GM12878 (cell line): ENCODE data around the gene ALDH1L1. TPM values are rescaled to one million over a fixed set of nuclear protein-coding genes. Genes with fewer than 3 reads are reported as not detected.
"Not testable (repeated sequence)": the region's sequence is repeated elsewhere in the genome, so short reads cannot be mapped to it uniquely, and the experiment has no call there.

Experiments used
- ATAC-seq: fragments of 200-7000 bp; cut with Tn5 transposase; 3 replicates; pipeline ENCODE4 v1.9.1; 2020; ENCODE audit warnings: mild to moderate bottlenecking, moderate library complexity
- BruUV-seq: library from RNA; stranded (reverse); fragments of 400-500 nt; replicated peaks from 2 replicates; lab custom pipeline; 2021; lab: Mats Ljungman, UMichigan
- CTCF ChIA-PET: fragments of 300-600 bp; sonication (Branson Sonifier 250); formaldehyde crosslinking; extraction: SDS; loops from one replicate; lab custom pipeline; 2021; ENCODE audit warnings: inconsistent platforms; lab: Yijun Ruan, JAX
- POLR2A ChIA-PET: fragments of 350-600 bp; formaldehyde crosslinking; extraction: SDS; loops from one replicate; lab custom pipeline; 2021; ENCODE audit warnings: inconsistent platforms; lab: Charles Lee
- RAD21 ChIA-PET: fragments of 300-600 bp; sonication (Branson Sonifier 250); formaldehyde crosslinking; loops from one replicate; lab custom pipeline; 2023; ENCODE audit warnings: antibody characterized with exemption; ENCODE audit not compliant: unreplicated experiment; lab: Charles Lee
- SMC1A ChIA-PET: fragments of 300-600 bp; sonication (Branson Sonifier 250); formaldehyde crosslinking; loops from one replicate; lab custom pipeline; 2023; ENCODE audit not compliant: unreplicated experiment, uncharacterized antibody; lab: Charles Lee
- DNase-seq: peaks from one replicate; pipeline ENCODE4 v3.0.0-alpha.2; 2011; ENCODE audit warnings: low read depth, low spot score
- FAIRE-seq: peaks from 3 replicates; lab custom pipeline; 2011; peaks lifted over from hg19 to GRCh38; lab: Jason Lieb, UNC
- H2AFZ ChIP-seq: 2 replicates; pipeline ENCODE4 v1.6.0; 2011; ENCODE audit warnings: low read depth, low read length, control low read depth; ENCODE audit not compliant: control insufficient read depth
- H3K27ac ChIP-seq: 2 replicates; pipeline ENCODE4 v1.5.1; 2011; ENCODE audit warnings: control low read depth; ENCODE audit not compliant: control insufficient read depth, insufficient read depth
- H3K27me3 ChIP-seq, 2 experiments: replicated peaks in 1 of 2; 2 replicates each; pipeline versions ENCODE4 v1.6.0 to v1.6.1; 2011; ENCODE audit warnings: low read length in 1 of 2; ENCODE audit not compliant: control insufficient read depth in 2 of 2, insufficient read depth in 2 of 2
- H3K36me3 ChIP-seq, 2 experiments: 2 replicates each; pipeline ENCODE4 v1.5.1; 2011; ENCODE audit warnings: low read length in 1 of 2; ENCODE audit not compliant: control insufficient read depth in 2 of 2, insufficient read depth in 2 of 2
- H3K4me1 ChIP-seq: 2 replicates; pipeline ENCODE4 v1.6.1; 2011; ENCODE audit warnings: mild to moderate bottlenecking, low read length, moderate library complexity, mixed read lengths; ENCODE audit not compliant: control insufficient read depth, insufficient read depth
- H3K4me2 ChIP-seq: 2 replicates; pipeline ENCODE4 v1.6.0; 2011; ENCODE audit warnings: control low read depth; ENCODE audit not compliant: control insufficient read depth, insufficient read depth
- H3K4me3 ChIP-seq: fragments of 200-600 bp; sonication (generic); 2 replicates; pipeline ENCODE4 v1.5.1; 2016
- H3K79me2 ChIP-seq: 2 replicates; pipeline ENCODE4 v1.6.0; 2011; ENCODE audit warnings: low read length; ENCODE audit not compliant: control insufficient read depth, insufficient read depth
- H3K9ac ChIP-seq: 2 replicates; pipeline ENCODE4 v1.8.0; 2011; ENCODE audit warnings: low read length, control low read depth, mixed read lengths; ENCODE audit not compliant: control insufficient read depth, insufficient read depth
- H3K9me3 ChIP-seq: replicated peaks from 3 replicates; pipeline ENCODE4 v1.5.1; 2011; ENCODE audit warnings: mild to moderate bottlenecking, low read length; ENCODE audit not compliant: control insufficient read depth, insufficient read depth
- H4K20me1 ChIP-seq: 2 replicates; pipeline ENCODE4 v1.6.0; 2011; ENCODE audit not compliant: control insufficient read depth, insufficient read depth
- KLF5 ChIP-seq: fragments of 450-650 bp; IDR thresholded peaks from 2 replicates; pipeline ENCODE4 v1.6.1; 2014; ENCODE audit warnings: mild to moderate bottlenecking; ENCODE audit not compliant: partially characterized antibody
- NBN ChIP-seq: fragments of 450-650 bp; IDR thresholded peaks from 2 replicates; pipeline ENCODE4 v1.6.1; 2016
- TCF12 ChIP-seq: IDR thresholded peaks from 2 replicates; pipeline ENCODE4 v1.6.1; 2011; ENCODE audit warnings: low read depth, mild to moderate bottlenecking, low read length
- YY1 ChIP-seq: IDR thresholded peaks from 2 replicates; pipeline ENCODE4 v1.6.1; 2011; ENCODE audit warnings: low read depth, mild to moderate bottlenecking, low read length
- WGBS: methylation state at CpG from one replicate; pipeline ENCODE4 v1.1.6; 2016; ENCODE audit warnings: low lambda C conversion rate; ENCODE audit not compliant: insufficient replicate concordance, insufficient coverage; ENCODE audit errors: missing lambda C conversion rate; 5-methylcytosine and 5-hydroxymethylcytosine counted together
- in situ Hi-C: fragments of 300-500 bp; cut with MboI; formaldehyde crosslinking; loops from 9 replicates; pipeline ENCODE4 v1.14.3; 2018; ENCODE audit warnings: mixed read lengths
- intact Hi-C: fragments of 100-400 bp; cut with micrococcal nuclease; formaldehyde crosslinking; loops from one replicate; pipeline ENCODE4 v1.14.2; 2022; ENCODE audit not compliant: unreplicated experiment
- polyA plus RNA-seq, 11 experiments: library from polyadenylated mRNA; depleted of rRNA in 4 of 11; unstranded in 6 of 11; stranded (reverse) in 5 of 11; fragments of >200 nt; fragmentation: Nextera tagmentation in 4 of 11; fragmentation: Illumina TruSeq in 1 of 11; extraction: Ambion mirVana in 4 of 11; extraction: Trizol in 1 of 11; gene quantifications; 1 replicate in 1 of 11; 2 replicates in 10 of 11; pipeline versions ENCODE4 v1.2.1 to v1.2.3, GENCODE V29; 2011 to 2016; ENCODE audit warnings: inconsistent platforms in 2 of 11, missing spikeins in 2 of 11, low read depth in 1 of 11
- total RNA-seq, 4 experiments: library from RNA; depleted of rRNA in 3 of 4; stranded (reverse); fragments of >200 nt in 3 of 4; fragmentation: Illumina TruSeq in 1 of 4; extraction: Trizol in 1 of 4; gene quantifications; 2 replicates each; pipeline versions ENCODE4 v1.2.1 to v1.2.3, GENCODE V29; 2013 to 2021

Gene ALDH1L1
- total and polyA plus RNA-seq, 10 of the 15 experiments (the other 5 are each of a cell fraction or from before 2014, with no cell fraction given), result 0.04 to 18.2 (median 0.45) TPM

GRCh38 chr3:126098391-126098858, 82.0 kb downstream of the ALDH1L1 start:
- POLR2A ChIA-PET, result no interaction called here
- TF ChIP-seq TCF12 (no peak), KLF5 (no peak)
- ATAC-seq (no peak), FAIRE-seq (no peak), DNase-seq (no peak)
- H3K79me2 ChIP-seq, result no peaks in the 10 kb centered on the region
- in situ Hi-C loops, result no loop called here
- H3K9me3 ChIP-seq, result peaks cover 7% of the 10 kb centered on the region; the same call in 2 of the 3 replicates
- peaks cover 10% of the 10 kb centered on the region; the same call in 1 of the 2 replicates for H3K4me1 ChIP-seq
- WGBS, result 29% methylated on average over 2 of the region's 2 CpGs
- H3K4me2 ChIP-seq, result no peak overlapping the region
- H3K27ac ChIP-seq, result no peak overlapping the region
- CTCF ChIA-PET, result interaction anchor here (0.5 kb wide), 1 partner anchor 745 kb away, joined by 3 read pairs; no protein-coding TSS in a partner anchor
- H3K27me3 ChIP-seq, result peaks cover 0 to 2% of the 10 kb centered on the region in 2 experiments; a peak in 1 of 4 replicates
- SMC1A ChIA-PET, result no interaction called here
- no peak overlapping the region for H2AFZ ChIP-seq
- intact Hi-C loops, result no loop called here
- H3K4me3 ChIP-seq, result no peak overlapping the region
- RAD21 ChIA-PET, result no interaction called here
- H3K9ac ChIP-seq, result no peak overlapping the region
- no TSS peak for BruUV-seq
- no peaks in the 10 kb centered on the region; the same call in 1 of the 2 replicates for H4K20me1 ChIP-seq
- H3K36me3 ChIP-seq, result no peaks in the 10 kb centered on the region

- ChIA-PET RAD21 (no interaction called here), POLR2A (no interaction called here), CTCF (no interaction called here), SMC1A (interaction anchor here (0.7 kb wide), 1 partner anchor 23 kb away, joined by 3 read pairs; no protein-coding TSS in a partner anchor)
- Histone ChIP-seq H3K4me2 (no peak overlapping the region), H3K9ac (no peak overlapping the region), H2AFZ (no peak overlapping the region), H3K27ac (no peak overlapping the region), H3K79me2 (no peaks in the 10 kb centered on the region), H3K36me3 (no peaks in the 10 kb centered on the region), H3K9me3 (peaks cover 7% of the 10 kb centered on the region; the same call in 2 of the 3 replicates), H3K4me3 (no peak overlapping the region), H3K4me1 (peaks cover 10% of the 10 kb centered on the region; the same call in 1 of the 2 replicates), H4K20me1 (no peaks in the 10 kb centered on the region; the same call in 1 of the 2 replicates), H3K27me3 (peaks cover 0 to 2% of the 10 kb centered on the region in 2 experiments; a peak in 1 of 4 replicates)
- ATAC-seq (no peak), FAIRE-seq (no peak), DNase-seq (no peak)
- no peak for TF ChIP-seq NBN
- TF ChIP-seq YY1, result no peak
- in situ Hi-C loops, result no loop called here
- no TSS peak for BruUV-seq
- intact Hi-C loops, result no loop called here
Observed at GRCh38 chr3:126097801-126098200, 82.6 kb downstream of the ALDH1L1 start.

GRCh38 chr3:126096274-126096673, 84.1 kb downstream of the ALDH1L1 start:
- H3K4me3 ChIP-seq, DNase-seq, H3K27me3 ChIP-seq, in situ Hi-C loops, H3K4me2 ChIP-seq, H4K20me1 ChIP-seq, H3K4me1 ChIP-seq, H2AFZ ChIP-seq, BruUV-seq, H3K36me3 ChIP-seq, H3K79me2 ChIP-seq, FAIRE-seq, H3K9ac ChIP-seq, ATAC-seq, SMC1A ChIA-PET, intact Hi-C loops, RAD21 ChIA-PET, POLR2A ChIA-PET, H3K9me3 ChIP-seq, H3K27ac ChIP-seq: not testable (repeated sequence)
- 33% methylated on average over 6 of the region's 6 CpGs for WGBS
- CTCF ChIA-PET, result interaction anchor here (0.8 kb wide), 1 partner anchor 9 kb away, joined by 3 read pairs; no protein-coding TSS in a partner anchor
